ENCODE results near the gene HMGXB3.
"Not testable (repeated sequence)": the region's sequence is repeated elsewhere in the genome, so short reads cannot be mapped to it uniquely, and the experiment has no call there.

HMGXB3 gene

GRCh38 chr5:150068472-150068871, 67.9 kb downstream of the HMGXB3 start:
- DNase-seq (ENCODE audit: low read depth), result no peak

GRCh38 chr5:150068961-150069645, 68.6 kb downstream of the HMGXB3 start:
- DNase-seq (ENCODE audit: low read depth), result no peak

- DNase-seq (ENCODE audit: low read depth), result no peak
Observed at GRCh38 chr5:150069672-150070627, 69.4 kb downstream of the HMGXB3 start.

- DNase-seq (ENCODE audit: low read depth), result no peak
Observed at GRCh38 chr5:150070821-150071220, 70.3 kb downstream of the HMGXB3 start.

GRCh38 chr5:150073086-150073625, 72.6 kb downstream of the HMGXB3 start:
- DNase-seq (ENCODE audit: low read depth), result no peak

- no peak for DNase-seq (ENCODE audit: low read depth)
Observed at GRCh38 chr5:150073677-150074076, 73.1 kb downstream of the HMGXB3 start.

- no peak for DNase-seq (ENCODE audit: low read depth)
Observed at GRCh38 chr5:150075233-150075632, 74.7 kb downstream of the HMGXB3 start.

GRCh38 chr5:150075806-150076205, 75.3 kb downstream of the HMGXB3 start:
- no peak for DNase-seq (ENCODE audit: low read depth)

GRCh38 chr5:150077060-150077459, 76.5 kb downstream of the HMGXB3 start:
- DNase-seq (ENCODE audit: low read depth), result no peak

GRCh38 chr5:150077996-150078801, 77.7 kb downstream of the HMGXB3 start:
- no peak for DNase-seq (ENCODE audit: low read depth)

GRCh38 chr5:150078802-150079689, 78.5 kb downstream of the HMGXB3 start:
- DNase-seq (ENCODE audit: low read depth), result no peak

GRCh38 chr5:150079909-150080461, 79.4 kb downstream of the HMGXB3 start:
- no peak for DNase-seq (ENCODE audit: low read depth)

GRCh38 chr5:150080696-150081435, 80.3 kb downstream of the HMGXB3 start:
- DNase-seq (ENCODE audit: low read depth), result no peak

- DNase-seq (ENCODE audit: low read depth), result no peak
Observed at GRCh38 chr5:150081541-150082283, 81.2 kb downstream of the HMGXB3 start.

- no peak for DNase-seq (ENCODE audit: low read depth)
Observed at GRCh38 chr5:150082374-150082773, 81.8 kb downstream of the HMGXB3 start.

- no peak for DNase-seq (ENCODE audit: low read depth)
Observed at GRCh38 chr5:150082889-150083288, 82.3 kb downstream of the HMGXB3 start.

GRCh38 chr5:150084754-150085153, 84.2 kb downstream of the HMGXB3 start:
- not testable (repeated sequence) for DNase-seq (ENCODE audit: low read depth)

GRCh38 chr5:150085191-150085912, 84.8 kb downstream of the HMGXB3 start:
- DNase-seq (ENCODE audit: low read depth), result no peak

Measured in stimulated activated CD8-positive, alpha-beta memory T cell treated with anti-CD3 and anti-CD28 coated beads, Interleukin-12 subunit alpha, Interleukin-12 subunit beta, amount 100 ng/mL, for 1 hour (primary cell).